K562 (cell line): Measurements from ENCODE around the gene SELENOT. TPM values are rescaled to one million over a fixed set of nuclear protein-coding genes. Genes with fewer than 3 reads are reported as not detected.
A peak's percentile ranks its signal among the peaks of the same experiment; 100 is the strongest.

Experiments used
- CTBP1 ChIP-seq: fragments of 450-650 bp; IDR thresholded peaks from 2 replicates; pipeline ENCODE4 v1.6.1; 2016; ENCODE audit warnings: borderline replicate concordance
- E2F5 ChIP-seq: sonication (generic); formaldehyde crosslinking; IDR thresholded peaks from 2 replicates; pipeline ENCODE4 v1.8.0; 2022; ENCODE audit warnings: mild to moderate bottlenecking, missing genetic modification reagents
- GTF2A2 ChIP-seq: IDR thresholded peaks from 2 replicates; pipeline ENCODE4 v1.6.1; 2016; ENCODE audit warnings: mild to moderate bottlenecking, missing genetic modification characterization, missing compliant biosample characterization
- HMGXB4 ChIP-seq: sonication (generic); formaldehyde crosslinking; IDR thresholded peaks from 2 replicates; pipeline ENCODE4 v1.8.1; 2023; ENCODE audit warnings: mild to moderate bottlenecking, missing genetic modification reagents
- HSF4 ChIP-seq: fragments of 250-450 bp; sonication (Bioruptor Pico); IDR thresholded peaks from 2 replicates; pipeline ENCODE4 v2.1.2; 2022; ENCODE audit warnings: mild to moderate bottlenecking, moderate library complexity, borderline replicate concordance
- JUND ChIP-seq, 2 experiments: IDR thresholded peaks; 2 replicates in 1 of 2; 3 replicates in 1 of 2; pipeline ENCODE4 v1.6.1; 2011; ENCODE audit warnings: borderline replicate concordance in 2 of 2, low read depth in 2 of 2, low read length in 2 of 2, improper control_type of control experiment in 1 of 2, missing biosample characterization in 1 of 2, missing genetic modification characterization in 1 of 2, missing genetic modification reagents in 1 of 2
- KDM2B ChIP-seq: fragments of 250-450 bp; sonication (Bioruptor Pico); IDR thresholded peaks from 2 replicates; pipeline ENCODE4 v1.8.0; 2021; ENCODE audit warnings: mild to moderate bottlenecking, moderate library complexity
- SMAD4 ChIP-seq: fragments of 250-450 bp; sonication (Bioruptor Pico); conservative IDR thresholded peaks from 2 replicates; pipeline ENCODE4 v1.8.0; 2021; ENCODE audit warnings: inconsistent platforms, mild to moderate bottlenecking, moderate library complexity
- SRSF3 ChIP-seq: fragments of 200-400 bp; formaldehyde crosslinking; IDR thresholded peaks from 2 replicates; pipeline ENCODE4 v1.6.1; 2016; ENCODE audit warnings: mild to moderate bottlenecking, low read length, moderate library complexity; ENCODE audit not compliant: insufficient read depth
- TFAP4 ChIP-seq: sonication (generic); formaldehyde crosslinking; IDR thresholded peaks from 2 replicates; pipeline ENCODE4 v1.8.0; 2022; ENCODE audit warnings: missing genetic modification reagents, mild to moderate bottlenecking, moderate library complexity, borderline replicate concordance
- ZNF175 ChIP-seq: fragments of 200-800 bp; sonication (Bioruptor generic); IDR thresholded peaks from 2 replicates; pipeline ENCODE4 v1.6.1; 2016; ENCODE audit warnings: low read depth, mild to moderate bottlenecking, missing genetic modification characterization, missing compliant biosample characterization
- ZNF232 ChIP-seq: sonication (generic); formaldehyde crosslinking; IDR thresholded peaks from 2 replicates; pipeline ENCODE4 v1.8.0; 2022; ENCODE audit warnings: mild to moderate bottlenecking, missing genetic modification reagents
- ZNF766 ChIP-seq: fragments of 200-800 bp; sonication (Bioruptor generic); conservative IDR thresholded peaks from 2 replicates; pipeline ENCODE4 v1.6.1; 2016; ENCODE audit warnings: missing genetic modification characterization, missing compliant biosample characterization
- polyA plus RNA-seq, 8 experiments: library from polyadenylated mRNA; depleted of rRNA in 4 of 8; stranded (reverse) in 5 of 8; unstranded in 3 of 8; fragments of >200 nt; fragmentation: Nextera tagmentation in 2 of 8; fragmentation: Illumina TruSeq in 1 of 8; extraction: Ambion mirVana in 2 of 8; extraction: Trizol in 1 of 8; gene quantifications; 2 replicates each; pipeline versions ENCODE4 v1.2.1 to v1.2.3, GENCODE V29; 2011 to 2014; ENCODE audit warnings: inconsistent platforms in 1 of 8, missing spikeins in 1 of 8
- total RNA-seq, 7 experiments: library from RNA; depleted of rRNA in 6 of 7; stranded (reverse); fragments of >200 nt in 6 of 7; fragmentation: Illumina TruSeq in 2 of 7; extraction: Trizol in 2 of 7; gene quantifications; 2 replicates each; pipeline versions ENCODE4 v1.2.1 to v1.2.3, GENCODE V29; 2011 to 2021; ENCODE audit warnings: low replicate concordance in 1 of 7
- TF ChIP-seq, protein P1 (sequence below), 2 experiments: fragments of 150-350 bp in 1 of 2; IDR thresholded peaks; 2 replicates each; pipeline ENCODE4 v1.6.1; 2012 to 2016; ENCODE audit warnings: low read depth in 2 of 2, low read length in 2 of 2, mild to moderate bottlenecking in 1 of 2, moderate library complexity in 1 of 2
- TF ChIP-seq, protein P2 (sequence below): fragments of 450-650 bp; IDR thresholded peaks from 2 replicates; pipeline ENCODE4 v1.7.0; 2016; ENCODE audit warnings: borderline replicate concordance

The SELENOT gene
- total and polyA plus RNA-seq, 9 of the 15 experiments (the other 6 are each of a cell fraction or from before 2014, with no cell fraction given) = 33.0 to 411 (median 91.9) TPM

DNA sequence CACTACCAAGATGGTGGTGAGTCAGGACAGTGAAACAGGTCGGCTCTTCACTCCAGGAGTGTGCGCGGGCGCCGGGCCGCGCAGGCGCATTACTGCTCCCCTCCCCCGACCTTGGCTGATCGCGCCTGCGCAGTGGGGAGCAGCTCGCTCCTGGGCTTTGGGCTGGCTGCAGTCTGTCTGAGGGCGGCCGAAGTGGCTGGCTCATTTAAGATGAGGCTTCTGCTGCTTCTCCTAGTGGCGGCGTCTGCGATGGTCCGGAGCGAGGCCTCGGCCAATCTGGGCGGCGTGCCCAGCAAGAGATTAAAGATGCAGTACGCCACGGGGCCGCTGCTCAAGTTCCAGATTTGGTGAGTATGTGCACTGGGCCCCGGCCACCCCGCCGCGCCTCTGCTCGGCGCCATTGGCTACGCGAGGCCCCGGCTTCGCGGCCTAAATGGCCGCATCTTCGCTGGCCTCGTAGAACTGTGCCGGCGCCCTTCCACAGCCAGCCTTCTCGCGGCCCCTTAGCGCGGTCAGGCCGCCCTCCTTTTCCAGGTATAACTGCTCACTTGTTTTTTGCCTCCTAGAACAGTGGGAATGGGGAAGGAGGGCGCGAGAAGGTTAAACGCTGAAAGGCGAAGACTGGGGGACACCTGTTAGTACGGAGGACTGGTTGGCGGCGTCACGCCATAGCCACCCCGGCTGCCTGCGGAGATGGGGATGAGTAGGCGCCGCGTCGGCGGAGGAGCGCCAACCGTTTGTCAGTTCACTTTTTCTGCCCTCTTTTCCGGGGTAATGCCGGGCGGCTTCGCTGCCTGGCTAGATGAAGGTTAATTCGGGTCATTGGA lies at the start of gene SELENOT (continued):
- TF ChIP-seq KDM2B (CRISPR knock-in tag) (no peak), E2F5 (CRISPR knock-in tag) (0 out of 2 replicates have a peak, but pooled peaks have one; percentile 67), SMAD4 (CRISPR knock-in tag) (peak; percentile 83), GTF2A2 (tag) (peak; percentile 56; the same call in 1 of the 2 replicates), ZNF175 (CRISPR knock-in tag) (no peak), CTBP1 (peak; percentile 22; the same call in 1 of the 2 replicates), JUND (IDR thresholded peaks at IDR 0.05; ENCODE audit: borderline replicate concordance, low read depth, low read length) (peak; percentile 9; the same call in 1 of the 2 replicates), JUND (tag; IDR thresholded peaks at IDR 0.05; ENCODE audit: borderline replicate concordance, low read depth, low read length) (no peak; the same call in 2 of the 3 replicates), HMGXB4 (CRISPR knock-in tag) (peak; percentile 98), ZNF766 (CRISPR knock-in tag) (0 out of 2 replicates have a peak, but pooled peaks have one; percentile 25), ZNF232 (CRISPR knock-in tag) (0 out of 2 replicates have a peak, but pooled peaks have one; percentile 21), SRSF3 (0 out of 2 replicates have a peak, but pooled peaks have one; percentile 84), TFAP4 (CRISPR knock-in tag) (peak; percentile 77; the same call in 1 of the 2 replicates), HSF4 (no peak)
- TF ChIP-seq, protein P1, sequence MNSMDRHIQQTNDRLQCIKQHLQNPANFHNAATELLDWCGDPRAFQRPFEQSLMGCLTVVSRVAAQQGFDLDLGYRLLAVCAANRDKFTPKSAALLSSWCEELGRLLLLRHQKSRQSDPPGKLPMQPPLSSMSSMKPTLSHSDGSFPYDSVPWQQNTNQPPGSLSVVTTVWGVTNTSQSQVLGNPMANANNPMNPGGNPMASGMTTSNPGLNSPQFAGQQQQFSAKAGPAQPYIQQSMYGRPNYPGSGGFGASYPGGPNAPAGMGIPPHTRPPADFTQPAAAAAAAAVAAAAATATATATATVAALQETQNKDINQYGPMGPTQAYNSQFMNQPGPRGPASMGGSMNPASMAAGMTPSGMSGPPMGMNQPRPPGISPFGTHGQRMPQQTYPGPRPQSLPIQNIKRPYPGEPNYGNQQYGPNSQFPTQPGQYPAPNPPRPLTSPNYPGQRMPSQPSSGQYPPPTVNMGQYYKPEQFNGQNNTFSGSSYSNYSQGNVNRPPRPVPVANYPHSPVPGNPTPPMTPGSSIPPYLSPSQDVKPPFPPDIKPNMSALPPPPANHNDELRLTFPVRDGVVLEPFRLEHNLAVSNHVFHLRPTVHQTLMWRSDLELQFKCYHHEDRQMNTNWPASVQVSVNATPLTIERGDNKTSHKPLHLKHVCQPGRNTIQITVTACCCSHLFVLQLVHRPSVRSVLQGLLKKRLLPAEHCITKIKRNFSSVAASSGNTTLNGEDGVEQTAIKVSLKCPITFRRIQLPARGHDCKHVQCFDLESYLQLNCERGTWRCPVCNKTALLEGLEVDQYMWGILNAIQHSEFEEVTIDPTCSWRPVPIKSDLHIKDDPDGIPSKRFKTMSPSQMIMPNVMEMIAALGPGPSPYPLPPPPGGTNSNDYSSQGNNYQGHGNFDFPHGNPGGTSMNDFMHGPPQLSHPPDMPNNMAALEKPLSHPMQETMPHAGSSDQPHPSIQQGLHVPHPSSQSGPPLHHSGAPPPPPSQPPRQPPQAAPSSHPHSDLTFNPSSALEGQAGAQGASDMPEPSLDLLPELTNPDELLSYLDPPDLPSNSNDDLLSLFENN (IDR thresholded peaks at IDR 0.05; ENCODE audit: low read depth in 2 of 2, low read length in 2 of 2) = peak in 1 of 2 experiments; percentile 69; a peak in 2 of 4 replicates
- TF ChIP-seq, protein P2, sequence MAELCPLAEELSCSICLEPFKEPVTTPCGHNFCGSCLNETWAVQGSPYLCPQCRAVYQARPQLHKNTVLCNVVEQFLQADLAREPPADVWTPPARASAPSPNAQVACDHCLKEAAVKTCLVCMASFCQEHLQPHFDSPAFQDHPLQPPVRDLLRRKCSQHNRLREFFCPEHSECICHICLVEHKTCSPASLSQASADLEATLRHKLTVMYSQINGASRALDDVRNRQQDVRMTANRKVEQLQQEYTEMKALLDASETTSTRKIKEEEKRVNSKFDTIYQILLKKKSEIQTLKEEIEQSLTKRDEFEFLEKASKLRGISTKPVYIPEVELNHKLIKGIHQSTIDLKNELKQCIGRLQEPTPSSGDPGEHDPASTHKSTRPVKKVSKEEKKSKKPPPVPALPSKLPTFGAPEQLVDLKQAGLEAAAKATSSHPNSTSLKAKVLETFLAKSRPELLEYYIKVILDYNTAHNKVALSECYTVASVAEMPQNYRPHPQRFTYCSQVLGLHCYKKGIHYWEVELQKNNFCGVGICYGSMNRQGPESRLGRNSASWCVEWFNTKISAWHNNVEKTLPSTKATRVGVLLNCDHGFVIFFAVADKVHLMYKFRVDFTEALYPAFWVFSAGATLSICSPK = no peak
